HCT116 (cell line): ENCODE results near the gene ZSCAN2. TPM values are rescaled to one million over a fixed set of nuclear protein-coding genes. Genes with fewer than 3 reads are reported as not detected.

Experiments
- ATAC-seq: fragments of 200-7000 bp; cut with Tn5 transposase; 2 replicates; pipeline ENCODE4 v1.9.1; 2020; ENCODE audit warnings: mild to moderate bottlenecking, moderate library complexity
- BruUV-seq: library from RNA; stranded (reverse); fragments of 400-500 nt; replicated peaks from 2 replicates; lab custom pipeline; 2021; lab: Mats Ljungman, UMichigan
- CTCF ChIA-PET: fragments of 300-600 bp; sonication (Branson Sonifier 250); formaldehyde crosslinking; loops from one replicate; lab custom pipeline; 2021; ENCODE audit warnings: antibody characterized with exemption; lab: Charles Lee
- POLR2A ChIA-PET: fragments of 300-600, 350-600 bp; sonication (Branson Sonifier 250); formaldehyde crosslinking; loops from one replicate; lab custom pipeline; 2021; ENCODE audit warnings: antibody characterized with exemption; lab: Charles Lee
- RAD21 ChIA-PET, 2 experiments: fragments of 300-600 bp; sonication (Branson Sonifier 250); formaldehyde crosslinking; loops; one replicate each; lab custom pipeline; 2023; ENCODE audit warnings: low total read pairs in 2 of 2; ENCODE audit not compliant: uncharacterized antibody in 2 of 2, unreplicated experiment in 2 of 2, low non-redundant PET in 1 of 2; lab: Charles Lee
- DNase-seq: peaks from one replicate; pipeline ENCODE4 v3.0.0-alpha.2; 2010; ENCODE audit warnings: low read depth, low spot score
- H2AFZ ChIP-seq: fragments of 200-600 bp; shearing (Covaris generic), sonication (generic); 2 replicates; pipeline ENCODE4 v1.6.1; 2017; ENCODE audit warnings: low read depth, mixed run types, mixed read lengths, antibody characterized with exemption, low read length; ENCODE audit not compliant: poor library complexity, severe bottlenecking
- H3K27ac ChIP-seq: 2 replicates; pipeline ENCODE4 v1.5.1; 2012; ENCODE audit warnings: low read depth, low read length
- H3K27me3 ChIP-seq: fragments of 200-600 bp; sonication (generic); 2 replicates; pipeline ENCODE4 v1.6.1; 2016; ENCODE audit warnings: mixed run types, low read length, mixed read lengths; ENCODE audit not compliant: insufficient read depth
- H3K36me3 ChIP-seq, 2 experiments: fragments of 200-500 bp in 1 of 2; fragments of 200-600 bp in 1 of 2; sonication (Bioruptor generic) in 1 of 2; sonication (generic) in 1 of 2; 2 replicates each; pipeline versions ENCODE4 v1.5.1 to v1.6.1; 2014 to 2016; ENCODE audit warnings: low read length in 2 of 2, inconsistent platforms in 1 of 2, mixed read lengths in 1 of 2, mixed run types in 1 of 2; ENCODE audit not compliant: insufficient read depth in 2 of 2, control insufficient read depth in 1 of 2
- H3K4me1 ChIP-seq, 2 experiments: fragments of 200-600 bp in 1 of 2; sonication (generic) in 1 of 2; 2 replicates each; pipeline versions ENCODE4 v1.5.1 to v1.6.1; 2012 to 2017; ENCODE audit warnings: low read length in 2 of 2, inconsistent platforms in 1 of 2, mild to moderate bottlenecking in 1 of 2, mixed read lengths in 1 of 2, mixed run types in 1 of 2, moderate library complexity in 1 of 2; ENCODE audit not compliant: insufficient read depth in 2 of 2, control insufficient read depth in 1 of 2
- H3K4me2 ChIP-seq: fragments of 200-600 bp; sonication (generic); 2 replicates; pipeline ENCODE4 v1.6.1; 2017; ENCODE audit warnings: mixed run types, low read length, mixed read lengths
- H3K4me3 ChIP-seq, 2 experiments: fragments of 200-600 bp in 1 of 2; sonication (generic) in 1 of 2; replicated peaks in 1 of 2; 2 replicates each; pipeline ENCODE4 v1.5.1; 2011 to 2016; ENCODE audit warnings: low read length in 2 of 2, control low read depth in 1 of 2, low read depth in 1 of 2, mild to moderate bottlenecking in 1 of 2, mixed read lengths in 1 of 2, mixed run types in 1 of 2
- H3K79me2 ChIP-seq: fragments of 200-600 bp; sonication (generic); 2 replicates; pipeline ENCODE4 v1.6.1; 2017; ENCODE audit warnings: mild to moderate bottlenecking, mixed run types, low read length, moderate library complexity, mixed read lengths; ENCODE audit not compliant: insufficient read depth
- H3K9ac ChIP-seq: fragments of 200-600 bp; sonication (generic); 2 replicates; pipeline ENCODE4 v1.6.1; 2016; ENCODE audit warnings: low read length, mixed read lengths
- H3K9me2 ChIP-seq: fragments of 200-600 bp; sonication (generic), shearing (Covaris generic); 2 replicates; pipeline ENCODE4 v1.6.1; 2017; ENCODE audit warnings: mixed run types, mild to moderate bottlenecking, moderate library complexity; ENCODE audit not compliant: insufficient read depth
- H3K9me3 ChIP-seq, 2 experiments: fragments of 200-500 bp in 1 of 2; fragments of 200-600 bp in 1 of 2; sonication (Bioruptor generic) in 1 of 2; sonication (generic) in 1 of 2; 2 replicates each; pipeline ENCODE4 v1.6.1; 2014 to 2017; ENCODE audit warnings: low read length in 2 of 2, mixed read lengths in 2 of 2, inconsistent platforms in 1 of 2, low read depth in 1 of 2, mild to moderate bottlenecking in 1 of 2, mixed run types in 1 of 2, moderate library complexity in 1 of 2; ENCODE audit not compliant: control insufficient read depth in 1 of 2, insufficient read depth in 1 of 2
- H4K20me1 ChIP-seq: fragments of 200-600 bp; sonication (generic), shearing (Covaris generic); 2 replicates; pipeline ENCODE4 v1.6.1; 2017; ENCODE audit warnings: mixed run types, mild to moderate bottlenecking, moderate library complexity; ENCODE audit not compliant: insufficient read depth
- CBX3 ChIP-seq: IDR thresholded peaks from 2 replicates; pipeline ENCODE4 v1.6.1; 2012; ENCODE audit warnings: low read depth
- CEBPB ChIP-seq: IDR thresholded peaks from 2 replicates; pipeline ENCODE4 v1.6.1; 2012; ENCODE audit warnings: low read depth
- EGR1 ChIP-seq: IDR thresholded peaks from 2 replicates; pipeline ENCODE4 v1.6.1; 2012; ENCODE audit warnings: low read depth
- ELF1 ChIP-seq: IDR thresholded peaks from 2 replicates; pipeline ENCODE4 v1.6.1; 2012; ENCODE audit warnings: low read depth, borderline replicate concordance
- POLR2A ChIP-seq: IDR thresholded peaks from 2 replicates; pipeline ENCODE4 v1.7.0; 2011; ENCODE audit warnings: borderline replicate concordance; ENCODE audit not compliant: insufficient read depth, insufficient read length; ENCODE audit errors: extremely low read depth
- SP1 ChIP-seq: IDR thresholded peaks from 2 replicates; pipeline ENCODE4 v1.6.1; 2012; ENCODE audit warnings: low read depth
- YY1 ChIP-seq: IDR thresholded peaks from 2 replicates; pipeline ENCODE4 v1.6.1; 2011; ENCODE audit warnings: low read length, low read depth, moderate library complexity, mild to moderate bottlenecking; ENCODE audit not compliant: insufficient replicate concordance; ENCODE audit errors: extremely low read depth
- ZFX ChIP-seq: fragments of 450-650 bp; IDR thresholded peaks from 2 replicates; pipeline ENCODE4 v1.6.1; 2017
- intact Hi-C: fragments of 100-400 bp; cut with micrococcal nuclease; formaldehyde crosslinking; loops from 2 replicates; pipeline ENCODE4 v1.10.0; 2022
- total RNA-seq: library from RNA; stranded (reverse); gene quantifications from one replicate; pipeline ENCODE4 v1.2.1, GENCODE V29; 2021; ENCODE audit not compliant: unreplicated experiment
- TF ChIP-seq, protein P1 (sequence below): IDR thresholded peaks from 2 replicates; pipeline ENCODE4 v1.6.1; 2012; ENCODE audit warnings: low read depth
- TF ChIP-seq, protein P2 (sequence below): IDR thresholded peaks from 2 replicates; pipeline ENCODE4 v1.6.1; 2011; ENCODE audit warnings: mild to moderate bottlenecking, low read length, moderate library complexity; ENCODE audit not compliant: insufficient replicate concordance; ENCODE audit errors: extremely low read depth
- TF ChIP-seq, protein P3 (sequence below), 3 experiments: fragments of 200-600 bp in 1 of 3; sonication (generic) in 1 of 3; IDR thresholded peaks in 2 of 3; conservative IDR thresholded peaks in 1 of 3; 2 replicates each; pipeline ENCODE4 v1.5.1; 2012 to 2017; ENCODE audit warnings: low read depth in 2 of 3, low read length in 2 of 3, antibody characterized with exemption in 1 of 3, borderline replicate concordance in 1 of 3, control low read depth in 1 of 3, mild to moderate bottlenecking in 1 of 3, mixed read lengths in 1 of 3, mixed run types in 1 of 3, moderate library complexity in 1 of 3; ENCODE audit not compliant: insufficient read depth in 1 of 3

ZSCAN2 gene
- total RNA-seq, 1 experiment from 2014 or later, result 15.5 TPM

DNA sequence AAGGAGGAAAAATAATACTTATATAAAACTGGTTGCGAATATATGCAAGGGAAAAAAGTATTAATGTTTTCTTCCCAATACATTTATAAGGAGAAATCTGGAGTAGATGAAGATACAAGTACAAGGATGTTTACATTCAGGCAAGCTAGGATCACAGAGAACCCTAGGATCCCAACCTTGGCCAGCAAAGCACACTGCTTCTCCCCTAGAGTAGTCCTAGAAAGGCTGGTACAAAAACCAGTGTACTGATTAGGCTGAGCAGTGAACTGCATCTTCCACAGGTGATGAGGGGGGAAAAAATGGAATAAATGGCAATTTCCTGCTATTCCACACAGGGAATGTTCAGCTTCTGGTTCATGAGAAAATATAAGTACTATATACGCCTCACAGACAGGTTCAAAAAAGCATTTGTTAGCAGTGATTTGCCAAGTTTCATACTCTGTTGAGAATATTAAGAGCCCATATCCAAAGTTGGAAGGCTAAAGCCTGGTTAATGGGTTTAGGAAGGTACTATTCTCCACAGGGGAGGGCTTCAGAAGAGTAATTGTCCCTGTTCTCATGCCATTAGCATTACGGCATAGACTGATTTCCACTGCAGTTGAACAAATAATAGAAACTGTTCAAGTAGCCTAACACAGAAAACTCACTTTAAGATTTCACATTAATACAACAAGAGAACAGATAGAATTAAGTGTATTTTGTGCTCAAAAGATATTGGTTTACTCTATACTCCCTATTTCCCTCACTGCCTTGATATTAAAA lies 67.6 kb downstream of the ZSCAN2 start:
- H3K4me3 ChIP-seq, result no peak overlapping the region
- no peaks in the 10 kb centered on the region; a peak in 1 of 4 replicates for H3K4me1 ChIP-seq
- H3K9me2 ChIP-seq, result no peaks in the 10 kb centered on the region
- peaks cover 21 to 34% of the 10 kb centered on the region in 2 experiments for H3K36me3 ChIP-seq
- no peak for ATAC-seq
- no peak overlapping the region for H3K9ac ChIP-seq
- ChIA-PET POLR2A (no interaction called here), CTCF (no interaction called here), RAD21 (no interaction called here)
- H3K27ac ChIP-seq, result no peak overlapping the region
- no peak overlapping the region for H2AFZ ChIP-seq
- intact Hi-C loops, result no loop called here
- H3K27me3 ChIP-seq, result no peaks in the 10 kb centered on the region
- no TSS peak for BruUV-seq
- H3K4me2 ChIP-seq, result no peak overlapping the region
- H3K9me3 ChIP-seq, result no peaks in the 10 kb centered on the region
- H4K20me1 ChIP-seq, result 0 out of 2 replicates have a peak, but pooled peaks cover 4% of the 10 kb centered on the region
- no peak for DNase-seq
- TF ChIP-seq CEBPB, result no peak
- TF ChIP-seq CBX3, result no peak
- TF ChIP-seq, protein P1, sequence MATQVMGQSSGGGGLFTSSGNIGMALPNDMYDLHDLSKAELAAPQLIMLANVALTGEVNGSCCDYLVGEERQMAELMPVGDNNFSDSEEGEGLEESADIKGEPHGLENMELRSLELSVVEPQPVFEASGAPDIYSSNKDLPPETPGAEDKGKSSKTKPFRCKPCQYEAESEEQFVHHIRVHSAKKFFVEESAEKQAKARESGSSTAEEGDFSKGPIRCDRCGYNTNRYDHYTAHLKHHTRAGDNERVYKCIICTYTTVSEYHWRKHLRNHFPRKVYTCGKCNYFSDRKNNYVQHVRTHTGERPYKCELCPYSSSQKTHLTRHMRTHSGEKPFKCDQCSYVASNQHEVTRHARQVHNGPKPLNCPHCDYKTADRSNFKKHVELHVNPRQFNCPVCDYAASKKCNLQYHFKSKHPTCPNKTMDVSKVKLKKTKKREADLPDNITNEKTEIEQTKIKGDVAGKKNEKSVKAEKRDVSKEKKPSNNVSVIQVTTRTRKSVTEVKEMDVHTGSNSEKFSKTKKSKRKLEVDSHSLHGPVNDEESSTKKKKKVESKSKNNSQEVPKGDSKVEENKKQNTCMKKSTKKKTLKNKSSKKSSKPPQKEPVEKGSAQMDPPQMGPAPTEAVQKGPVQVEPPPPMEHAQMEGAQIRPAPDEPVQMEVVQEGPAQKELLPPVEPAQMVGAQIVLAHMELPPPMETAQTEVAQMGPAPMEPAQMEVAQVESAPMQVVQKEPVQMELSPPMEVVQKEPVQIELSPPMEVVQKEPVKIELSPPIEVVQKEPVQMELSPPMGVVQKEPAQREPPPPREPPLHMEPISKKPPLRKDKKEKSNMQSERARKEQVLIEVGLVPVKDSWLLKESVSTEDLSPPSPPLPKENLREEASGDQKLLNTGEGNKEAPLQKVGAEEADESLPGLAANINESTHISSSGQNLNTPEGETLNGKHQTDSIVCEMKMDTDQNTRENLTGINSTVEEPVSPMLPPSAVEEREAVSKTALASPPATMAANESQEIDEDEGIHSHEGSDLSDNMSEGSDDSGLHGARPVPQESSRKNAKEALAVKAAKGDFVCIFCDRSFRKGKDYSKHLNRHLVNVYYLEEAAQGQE, result no peak
- TF ChIP-seq, protein P2, sequence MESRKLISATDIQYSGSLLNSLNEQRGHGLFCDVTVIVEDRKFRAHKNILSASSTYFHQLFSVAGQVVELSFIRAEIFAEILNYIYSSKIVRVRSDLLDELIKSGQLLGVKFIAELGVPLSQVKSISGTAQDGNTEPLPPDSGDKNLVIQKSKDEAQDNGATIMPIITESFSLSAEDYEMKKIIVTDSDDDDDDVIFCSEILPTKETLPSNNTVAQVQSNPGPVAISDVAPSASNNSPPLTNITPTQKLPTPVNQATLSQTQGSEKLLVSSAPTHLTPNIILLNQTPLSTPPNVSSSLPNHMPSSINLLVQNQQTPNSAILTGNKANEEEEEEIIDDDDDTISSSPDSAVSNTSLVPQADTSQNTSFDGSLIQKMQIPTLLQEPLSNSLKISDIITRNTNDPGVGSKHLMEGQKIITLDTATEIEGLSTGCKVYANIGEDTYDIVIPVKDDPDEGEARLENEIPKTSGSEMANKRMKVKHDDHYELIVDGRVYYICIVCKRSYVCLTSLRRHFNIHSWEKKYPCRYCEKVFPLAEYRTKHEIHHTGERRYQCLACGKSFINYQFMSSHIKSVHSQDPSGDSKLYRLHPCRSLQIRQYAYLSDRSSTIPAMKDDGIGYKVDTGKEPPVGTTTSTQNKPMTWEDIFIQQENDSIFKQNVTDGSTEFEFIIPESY, result no peak
- no peak for TF ChIP-seq ELF1
- TF ChIP-seq EGR1, result no peak
- TF ChIP-seq SP1, result no peak
- TF ChIP-seq YY1, result no peak
- no peak for TF ChIP-seq ZFX
- TF ChIP-seq, protein P3, sequence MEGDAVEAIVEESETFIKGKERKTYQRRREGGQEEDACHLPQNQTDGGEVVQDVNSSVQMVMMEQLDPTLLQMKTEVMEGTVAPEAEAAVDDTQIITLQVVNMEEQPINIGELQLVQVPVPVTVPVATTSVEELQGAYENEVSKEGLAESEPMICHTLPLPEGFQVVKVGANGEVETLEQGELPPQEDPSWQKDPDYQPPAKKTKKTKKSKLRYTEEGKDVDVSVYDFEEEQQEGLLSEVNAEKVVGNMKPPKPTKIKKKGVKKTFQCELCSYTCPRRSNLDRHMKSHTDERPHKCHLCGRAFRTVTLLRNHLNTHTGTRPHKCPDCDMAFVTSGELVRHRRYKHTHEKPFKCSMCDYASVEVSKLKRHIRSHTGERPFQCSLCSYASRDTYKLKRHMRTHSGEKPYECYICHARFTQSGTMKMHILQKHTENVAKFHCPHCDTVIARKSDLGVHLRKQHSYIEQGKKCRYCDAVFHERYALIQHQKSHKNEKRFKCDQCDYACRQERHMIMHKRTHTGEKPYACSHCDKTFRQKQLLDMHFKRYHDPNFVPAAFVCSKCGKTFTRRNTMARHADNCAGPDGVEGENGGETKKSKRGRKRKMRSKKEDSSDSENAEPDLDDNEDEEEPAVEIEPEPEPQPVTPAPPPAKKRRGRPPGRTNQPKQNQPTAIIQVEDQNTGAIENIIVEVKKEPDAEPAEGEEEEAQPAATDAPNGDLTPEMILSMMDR (IDR thresholded peaks at IDR 0.05 in 2 of 3, conservative IDR thresholded peaks at IDR 0.05 in 1 of 3; ENCODE audit: borderline replicate concordance in 1 of 3, insufficient read depth in 1 of 3, low read depth in 2 of 3, low read length in 2 of 3), result no peak
- TF ChIP-seq POLR2A, result no peak
- TF ChIP-seq, all 23 proteins: peak for 0
- H3K79me2 ChIP-seq, result no peaks in the 10 kb centered on the region
